Transverse colon (tissue), 3 donors: ENCODE results near the gene SLC39A8.

Experiments
- EP300 ChIP-seq: sonication (generic); formaldehyde crosslinking; IDR thresholded peaks from one replicate; pipeline ENCODE4 v1.6.1; 2017; ENCODE audit warnings: antibody characterized with exemption, low read depth
- TF ChIP-seq, protein P1 (sequence below), 5 experiments: fragments of 200-600 bp in 3 of 5; fragments of 450-650 bp in 2 of 5; sonication (generic) in 3 of 5; IDR thresholded peaks; 1 replicate in 2 of 5; 2 replicates in 3 of 5; pipeline ENCODE4 v1.5.1; 2016 to 2017; ENCODE audit warnings: antibody characterized with exemption in 5 of 5, inconsistent platforms in 3 of 5, mild to moderate bottlenecking in 2 of 5, moderate library complexity in 1 of 5

DNA sequence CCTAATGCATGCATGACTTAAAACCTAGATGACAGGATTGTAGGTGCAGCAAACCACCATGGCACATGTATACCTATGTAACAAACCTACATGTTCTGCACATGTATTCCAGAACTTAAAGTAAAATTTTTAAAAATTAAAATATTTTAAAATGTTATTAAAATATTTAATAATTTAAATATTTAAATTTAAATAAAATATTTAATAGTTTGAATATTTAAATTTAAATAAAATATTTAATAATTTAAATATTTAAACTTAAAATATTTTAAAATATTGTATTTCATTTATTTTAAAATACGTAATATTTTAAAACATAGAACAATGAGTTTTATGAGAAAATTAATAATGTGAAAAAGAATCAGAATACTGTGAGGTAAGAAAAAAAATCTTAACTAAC, 117.9 kb downstream of the SLC39A8 start:
- no peak for TF ChIP-seq EP300
- TF ChIP-seq, protein P1, sequence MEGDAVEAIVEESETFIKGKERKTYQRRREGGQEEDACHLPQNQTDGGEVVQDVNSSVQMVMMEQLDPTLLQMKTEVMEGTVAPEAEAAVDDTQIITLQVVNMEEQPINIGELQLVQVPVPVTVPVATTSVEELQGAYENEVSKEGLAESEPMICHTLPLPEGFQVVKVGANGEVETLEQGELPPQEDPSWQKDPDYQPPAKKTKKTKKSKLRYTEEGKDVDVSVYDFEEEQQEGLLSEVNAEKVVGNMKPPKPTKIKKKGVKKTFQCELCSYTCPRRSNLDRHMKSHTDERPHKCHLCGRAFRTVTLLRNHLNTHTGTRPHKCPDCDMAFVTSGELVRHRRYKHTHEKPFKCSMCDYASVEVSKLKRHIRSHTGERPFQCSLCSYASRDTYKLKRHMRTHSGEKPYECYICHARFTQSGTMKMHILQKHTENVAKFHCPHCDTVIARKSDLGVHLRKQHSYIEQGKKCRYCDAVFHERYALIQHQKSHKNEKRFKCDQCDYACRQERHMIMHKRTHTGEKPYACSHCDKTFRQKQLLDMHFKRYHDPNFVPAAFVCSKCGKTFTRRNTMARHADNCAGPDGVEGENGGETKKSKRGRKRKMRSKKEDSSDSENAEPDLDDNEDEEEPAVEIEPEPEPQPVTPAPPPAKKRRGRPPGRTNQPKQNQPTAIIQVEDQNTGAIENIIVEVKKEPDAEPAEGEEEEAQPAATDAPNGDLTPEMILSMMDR (IDR thresholded peaks at IDR 0.05): no peak
